Measurements from ENCODE around the gene TM2D3. TPM values are rescaled to one million over a fixed set of nuclear protein-coding genes. Genes with fewer than 3 reads are reported as not detected.

TM2D3 gene
- total RNA-seq, 1 experiment from 2014 or later, result 18.8 TPM

- no peak for DNase-seq
- ChIA-PET POLR2A (ENCODE audit: unreplicated experiment) (no interaction called here), CTCF (no interaction called here)
- H3K79me2 ChIP-seq (ENCODE audit: low read depth), result no peaks in the 10 kb centered on the region
- no peaks in the 10 kb centered on the region for H3K36me3 ChIP-seq (ENCODE audit: low read depth)
- H3F3A ChIP-seq (ENCODE audit: insufficient read depth, low read depth), result no peaks in the 10 kb centered on the region
- no peaks in the 10 kb centered on the region; the same call in 1 of the 2 replicates for H3K9me2 ChIP-seq (ENCODE audit: insufficient read depth)
- no peak overlapping the region for H3K27ac ChIP-seq
- TF ChIP-seq EZH2 (IDR thresholded peaks at IDR 0.05; ENCODE audit: low read depth), result no peak
- no peak for TF ChIP-seq CTCF (conservative IDR thresholded peaks at IDR 0.05)
- no peaks in the 10 kb centered on the region for H3K9me3 ChIP-seq (ENCODE audit: insufficient read depth, low read depth)
- intact Hi-C loops (cut with micrococcal nuclease; ENCODE audit: unreplicated experiment), result no loop called here
- no peaks in the 10 kb centered on the region for H3K27me3 ChIP-seq (ENCODE audit: insufficient read depth, low read depth)
- no TSS peak for BruUV-seq (replicated peaks)
- no peaks in the 10 kb centered on the region for H3K4me1 ChIP-seq (replicated peaks; ENCODE audit: insufficient read depth)
- no peak overlapping the region for H3K4me2 ChIP-seq
- no peak overlapping the region for H2AFZ ChIP-seq
- H3K4me3 ChIP-seq, result no peak overlapping the region
- no peaks in the 10 kb centered on the region for H4K20me1 ChIP-seq (ENCODE audit: insufficient read depth)
Measured at GRCh38 chr15:101675796-101676582, 23.8 kb upstream of the TM2D3 start.

GRCh38 chr15:101675015-101675414, 22.8 kb upstream of the TM2D3 start:
- intact Hi-C loops (cut with micrococcal nuclease; ENCODE audit: unreplicated experiment), result no loop called here
- no peaks in the 10 kb centered on the region for H3K9me2 ChIP-seq (ENCODE audit: insufficient read depth)
- H3K9me3 ChIP-seq (ENCODE audit: insufficient read depth, low read depth), result no peaks in the 10 kb centered on the region
- no peaks in the 10 kb centered on the region for H3K36me3 ChIP-seq (ENCODE audit: low read depth)
- no peaks in the 10 kb centered on the region for H4K20me1 ChIP-seq (ENCODE audit: insufficient read depth)
- H3K27me3 ChIP-seq (ENCODE audit: insufficient read depth, low read depth), result no peaks in the 10 kb centered on the region
- no peak overlapping the region for H3K4me2 ChIP-seq
- no peaks in the 10 kb centered on the region for H3F3A ChIP-seq (ENCODE audit: insufficient read depth, low read depth)
- no peaks in the 10 kb centered on the region for H3K4me1 ChIP-seq (replicated peaks; ENCODE audit: insufficient read depth)
- ChIA-PET CTCF (no interaction called here), POLR2A (ENCODE audit: unreplicated experiment) (no interaction called here)
- H3K4me3 ChIP-seq, result no peak overlapping the region
- no peak overlapping the region for H2AFZ ChIP-seq
- no peak for DNase-seq
- TF ChIP-seq CTCF (conservative IDR thresholded peaks at IDR 0.05), result no peak
- TF ChIP-seq EZH2 (IDR thresholded peaks at IDR 0.05; ENCODE audit: low read depth), result no peak
- no peaks in the 10 kb centered on the region for H3K79me2 ChIP-seq (ENCODE audit: low read depth)
- H3K27ac ChIP-seq, result no peak overlapping the region
- BruUV-seq (replicated peaks), result no TSS peak

GRCh38 chr15:101672298-101672697, 20.1 kb upstream of the TM2D3 start:
- no TSS peak for BruUV-seq (replicated peaks)
- DNase-seq, result no peak
- no peak overlapping the region for H2AFZ ChIP-seq
- POLR2A ChIA-PET (ENCODE audit: unreplicated experiment), result no interaction called here
- no peaks in the 10 kb centered on the region for H3K27me3 ChIP-seq (ENCODE audit: insufficient read depth, low read depth)
- CTCF ChIA-PET, result no interaction called here
- no peaks in the 10 kb centered on the region for H3F3A ChIP-seq (ENCODE audit: insufficient read depth, low read depth)
- H3K4me2 ChIP-seq, result no peak overlapping the region
- H3K27ac ChIP-seq, result no peak overlapping the region
- H3K4me3 ChIP-seq, result no peak overlapping the region
- no peak for TF ChIP-seq CTCF (conservative IDR thresholded peaks at IDR 0.05)
- no peak for TF ChIP-seq EZH2 (IDR thresholded peaks at IDR 0.05; ENCODE audit: low read depth)
- H4K20me1 ChIP-seq (ENCODE audit: insufficient read depth), result no peaks in the 10 kb centered on the region
- H3K79me2 ChIP-seq (ENCODE audit: low read depth), result no peaks in the 10 kb centered on the region
- H3K9me2 ChIP-seq (ENCODE audit: insufficient read depth), result no peaks in the 10 kb centered on the region
- 0 out of 2 replicates have a peak, but pooled peaks cover 4% of the 10 kb centered on the region for H3K4me1 ChIP-seq (replicated peaks; ENCODE audit: insufficient read depth)
- intact Hi-C loops (cut with micrococcal nuclease; ENCODE audit: unreplicated experiment), result no loop called here
- H3K36me3 ChIP-seq (ENCODE audit: low read depth), result no peaks in the 10 kb centered on the region
- H3K9me3 ChIP-seq (ENCODE audit: insufficient read depth, low read depth), result no peaks in the 10 kb centered on the region
